ENCODE measurements around the gene PPP1R13B.

DNA sequence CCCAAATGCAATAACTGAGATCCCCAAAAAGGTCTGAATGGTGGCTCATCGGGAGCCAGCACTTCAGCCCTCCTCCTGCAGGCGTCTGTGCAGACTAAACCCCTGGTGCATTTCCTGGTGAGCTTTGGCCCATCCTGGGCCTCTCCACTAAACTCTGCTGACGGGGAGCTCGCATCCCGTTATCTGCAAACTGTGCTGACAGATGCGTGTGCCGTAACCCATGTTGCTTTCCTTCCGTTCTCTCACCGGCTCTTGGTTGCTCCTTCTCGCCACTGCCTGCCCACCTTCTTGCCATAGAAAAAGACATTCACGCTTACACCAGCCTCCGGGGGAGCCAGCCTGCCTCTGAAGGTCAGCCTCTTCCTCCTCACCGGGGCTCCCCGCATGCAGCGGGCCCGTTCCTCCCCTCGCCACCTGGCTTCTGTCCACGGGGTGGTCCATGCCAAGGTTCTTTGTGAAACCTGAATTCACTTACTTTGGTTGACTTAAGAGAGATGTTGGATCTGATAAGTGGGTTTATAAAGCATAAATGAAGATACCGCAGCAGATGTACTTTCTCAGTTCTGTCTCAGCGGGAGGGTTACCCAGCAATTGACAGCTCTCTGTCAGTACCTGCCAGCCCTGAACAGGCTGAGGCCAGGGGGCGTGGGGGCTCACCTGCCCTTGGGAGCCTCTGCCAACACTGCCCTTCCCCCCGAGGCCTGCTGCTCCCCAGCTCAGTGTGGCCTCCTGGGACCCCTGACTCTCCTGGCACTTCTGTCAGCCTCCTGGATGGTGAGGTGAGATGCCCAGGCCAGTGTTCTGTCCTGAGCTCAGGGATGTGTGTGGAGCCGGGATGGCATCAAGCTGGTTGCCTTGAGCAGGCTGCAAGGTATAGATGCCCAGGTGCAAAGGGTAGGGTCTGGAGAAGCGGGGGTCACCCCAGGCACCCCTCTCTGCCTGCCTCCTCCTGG, 117.6 kb downstream of the PPP1R13B start:
- TF ChIP-seq EZH2phosphoT487 (IDR thresholded peaks at IDR 0.05; ENCODE audit: borderline replicate concordance, low read depth, low read length), result no peak
- TF ChIP-seq, protein P1, sequence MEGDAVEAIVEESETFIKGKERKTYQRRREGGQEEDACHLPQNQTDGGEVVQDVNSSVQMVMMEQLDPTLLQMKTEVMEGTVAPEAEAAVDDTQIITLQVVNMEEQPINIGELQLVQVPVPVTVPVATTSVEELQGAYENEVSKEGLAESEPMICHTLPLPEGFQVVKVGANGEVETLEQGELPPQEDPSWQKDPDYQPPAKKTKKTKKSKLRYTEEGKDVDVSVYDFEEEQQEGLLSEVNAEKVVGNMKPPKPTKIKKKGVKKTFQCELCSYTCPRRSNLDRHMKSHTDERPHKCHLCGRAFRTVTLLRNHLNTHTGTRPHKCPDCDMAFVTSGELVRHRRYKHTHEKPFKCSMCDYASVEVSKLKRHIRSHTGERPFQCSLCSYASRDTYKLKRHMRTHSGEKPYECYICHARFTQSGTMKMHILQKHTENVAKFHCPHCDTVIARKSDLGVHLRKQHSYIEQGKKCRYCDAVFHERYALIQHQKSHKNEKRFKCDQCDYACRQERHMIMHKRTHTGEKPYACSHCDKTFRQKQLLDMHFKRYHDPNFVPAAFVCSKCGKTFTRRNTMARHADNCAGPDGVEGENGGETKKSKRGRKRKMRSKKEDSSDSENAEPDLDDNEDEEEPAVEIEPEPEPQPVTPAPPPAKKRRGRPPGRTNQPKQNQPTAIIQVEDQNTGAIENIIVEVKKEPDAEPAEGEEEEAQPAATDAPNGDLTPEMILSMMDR (conservative IDR thresholded peaks at IDR 0.05; ENCODE audit: low read length), result no peak
